MCF 10A (cell line): ENCODE results near the gene FOXN3. TPM values are rescaled to one million over a fixed set of nuclear protein-coding genes. Genes with fewer than 3 reads are reported as not detected.

ENCODE experiments used
- BruUV-seq: library from RNA; stranded (reverse); fragments of 400-500 nt; replicated peaks from 2 replicates; lab custom pipeline; 2021; lab: Mats Ljungman, UMichigan
- CTCF ChIA-PET: fragments of 300-600 bp; sonication (Branson Sonifier 250); formaldehyde crosslinking; extraction: SDS; loops from one replicate; lab custom pipeline; 2021; ENCODE audit warnings: antibody characterized with exemption, inconsistent platforms; lab: Yijun Ruan, JAX
- POLR2A ChIA-PET: fragments of 300-600, 350-650 bp; sonication (Branson Sonifier 250); formaldehyde crosslinking; extraction: SDS; loops from one replicate; lab custom pipeline; 2020; ENCODE audit warnings: antibody characterized with exemption, inconsistent platforms; lab: Yijun Ruan, JAX
- DNase-seq: peaks from one replicate; pipeline ENCODE4 v3.0.0-alpha.2; 2018; ENCODE audit not compliant: unreplicated experiment
- H3K27ac Mint-ChIP-seq: one replicate; pipeline ENCODE4 v1.8.0; 2022; ENCODE audit warnings: mild to moderate bottlenecking, low read depth, mixed read lengths; ENCODE audit not compliant: unreplicated experiment
- H3K27me3 Mint-ChIP-seq: one replicate; pipeline ENCODE4 v1.8.0; 2022; ENCODE audit warnings: mixed read lengths; ENCODE audit not compliant: insufficient read depth, unreplicated experiment
- H3K36me3 Mint-ChIP-seq: one replicate; pipeline ENCODE4 v1.8.0; 2022; ENCODE audit warnings: mild to moderate bottlenecking, moderate library complexity, mixed read lengths; ENCODE audit not compliant: insufficient read depth, unreplicated experiment
- H3K4me1 Mint-ChIP-seq: one replicate; pipeline ENCODE4 v1.8.0; 2022; ENCODE audit warnings: mixed read lengths; ENCODE audit not compliant: insufficient read depth, unreplicated experiment
- H3K4me3 Mint-ChIP-seq: one replicate; pipeline ENCODE4 v1.8.0; 2022; ENCODE audit warnings: mild to moderate bottlenecking, moderate library complexity, mixed read lengths; ENCODE audit not compliant: unreplicated experiment
- H3K9me3 Mint-ChIP-seq: one replicate; pipeline ENCODE4 v1.8.0; 2022; ENCODE audit warnings: mixed read lengths; ENCODE audit not compliant: unreplicated experiment
- intact Hi-C: fragments of 100-400 bp; cut with micrococcal nuclease; formaldehyde crosslinking; loops from 2 replicates; pipeline ENCODE4 v1.14.1; 2022
- total RNA-seq: library from RNA; stranded (reverse); gene quantifications from 2 replicates; pipeline ENCODE4 v1.2.3, GENCODE V29; 2022
- TF ChIP-seq, protein P1 (sequence below): fragments of 200-600 bp; IDR thresholded peaks from one replicate; pipeline ENCODE4 v1.8.0; 2022; ENCODE audit warnings: antibody characterized with exemption, mild to moderate bottlenecking; ENCODE audit not compliant: unreplicated experiment

FOXN3 gene
- total RNA-seq, 1 experiment from 2014 or later: 27.1 TPM

DNA sequence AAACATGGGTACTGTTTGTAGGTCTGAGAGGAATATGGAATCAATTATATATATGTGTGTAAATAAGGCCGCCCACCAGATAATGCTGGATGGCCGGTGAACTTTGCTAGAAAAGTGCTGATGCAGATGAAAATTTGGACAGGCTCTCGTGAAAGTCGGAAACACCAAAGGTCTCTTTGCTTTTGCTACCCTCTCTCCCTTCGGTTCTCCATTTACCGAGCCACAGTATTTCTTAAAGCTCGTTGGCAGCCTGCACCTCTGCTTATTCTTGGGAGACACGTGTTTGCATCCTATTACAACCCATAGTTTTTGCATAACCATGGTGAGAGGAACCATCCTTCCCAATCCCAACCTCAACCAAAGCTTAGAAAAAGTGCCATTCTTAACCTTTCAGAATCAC is 109.6 kb downstream of the FOXN3 start:
- Mint-ChIP-seq H3K4me1 (peaks cover 15% of the 10 kb centered on the region), H3K27me3 (no peaks in the 10 kb centered on the region), H3K36me3 (no peaks in the 10 kb centered on the region), H3K4me3 (no peak overlapping the region), H3K9me3 (no peaks in the 10 kb centered on the region), H3K27ac (no peak overlapping the region)
- POLR2A ChIA-PET: no interaction called here
- TF ChIP-seq, protein P1, sequence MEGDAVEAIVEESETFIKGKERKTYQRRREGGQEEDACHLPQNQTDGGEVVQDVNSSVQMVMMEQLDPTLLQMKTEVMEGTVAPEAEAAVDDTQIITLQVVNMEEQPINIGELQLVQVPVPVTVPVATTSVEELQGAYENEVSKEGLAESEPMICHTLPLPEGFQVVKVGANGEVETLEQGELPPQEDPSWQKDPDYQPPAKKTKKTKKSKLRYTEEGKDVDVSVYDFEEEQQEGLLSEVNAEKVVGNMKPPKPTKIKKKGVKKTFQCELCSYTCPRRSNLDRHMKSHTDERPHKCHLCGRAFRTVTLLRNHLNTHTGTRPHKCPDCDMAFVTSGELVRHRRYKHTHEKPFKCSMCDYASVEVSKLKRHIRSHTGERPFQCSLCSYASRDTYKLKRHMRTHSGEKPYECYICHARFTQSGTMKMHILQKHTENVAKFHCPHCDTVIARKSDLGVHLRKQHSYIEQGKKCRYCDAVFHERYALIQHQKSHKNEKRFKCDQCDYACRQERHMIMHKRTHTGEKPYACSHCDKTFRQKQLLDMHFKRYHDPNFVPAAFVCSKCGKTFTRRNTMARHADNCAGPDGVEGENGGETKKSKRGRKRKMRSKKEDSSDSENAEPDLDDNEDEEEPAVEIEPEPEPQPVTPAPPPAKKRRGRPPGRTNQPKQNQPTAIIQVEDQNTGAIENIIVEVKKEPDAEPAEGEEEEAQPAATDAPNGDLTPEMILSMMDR: no peak
- CTCF ChIA-PET: no interaction called here
- no TSS peak for BruUV-seq
- no peak for DNase-seq
- intact Hi-C loops: no loop called here

DNA sequence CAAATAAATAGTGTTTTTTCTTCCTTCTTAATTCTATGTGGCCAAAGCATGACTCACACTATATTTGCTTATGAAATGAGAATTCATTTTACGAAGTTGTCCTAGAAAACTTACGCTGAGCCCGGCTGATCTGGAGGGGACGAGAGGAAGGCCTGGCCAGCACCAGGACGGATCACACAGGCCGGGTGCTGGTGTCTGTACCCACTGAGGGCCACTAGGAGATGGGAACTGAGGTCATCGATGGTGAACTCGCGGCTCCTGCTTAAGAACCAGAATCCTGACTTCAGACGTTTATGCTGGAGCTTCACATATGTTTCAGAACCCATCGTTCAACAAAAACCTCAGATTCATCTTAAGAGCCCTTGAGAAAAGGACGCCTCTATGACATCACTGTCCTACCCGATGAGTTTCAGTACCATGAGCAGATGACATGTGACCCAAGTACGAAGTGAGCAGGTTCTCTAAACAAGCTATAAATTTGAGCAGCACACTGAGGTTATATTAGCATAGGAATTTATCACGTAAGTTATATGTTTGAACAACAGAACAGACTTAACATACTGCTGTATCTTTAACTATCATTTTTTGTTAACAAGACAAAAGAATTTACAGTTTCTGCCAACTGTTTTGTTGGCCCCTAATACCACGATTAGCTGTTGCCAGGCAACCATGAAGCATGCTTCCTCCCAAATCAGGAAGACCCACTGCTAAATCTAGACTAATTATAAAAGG is 111.9 kb downstream of the FOXN3 start:
- CTCF ChIA-PET: interaction anchor here (0.8 kb wide), 1 partner anchor 930 kb away, joined by 3 read pairs; no protein-coding TSS in a partner anchor
- TF ChIP-seq, protein P1: no peak
- Mint-ChIP-seq H3K9me3 (no peaks in the 10 kb centered on the region), H3K36me3 (no peaks in the 10 kb centered on the region), H3K4me3 (no peak overlapping the region), H3K4me1 (peaks cover 15% of the 10 kb centered on the region), H3K27me3 (no peaks in the 10 kb centered on the region), H3K27ac (no peak overlapping the region)
- peak; percentile 11 for DNase-seq
- POLR2A ChIA-PET: no interaction called here
- no TSS peak for BruUV-seq
- intact Hi-C loops: no loop called here

DNA sequence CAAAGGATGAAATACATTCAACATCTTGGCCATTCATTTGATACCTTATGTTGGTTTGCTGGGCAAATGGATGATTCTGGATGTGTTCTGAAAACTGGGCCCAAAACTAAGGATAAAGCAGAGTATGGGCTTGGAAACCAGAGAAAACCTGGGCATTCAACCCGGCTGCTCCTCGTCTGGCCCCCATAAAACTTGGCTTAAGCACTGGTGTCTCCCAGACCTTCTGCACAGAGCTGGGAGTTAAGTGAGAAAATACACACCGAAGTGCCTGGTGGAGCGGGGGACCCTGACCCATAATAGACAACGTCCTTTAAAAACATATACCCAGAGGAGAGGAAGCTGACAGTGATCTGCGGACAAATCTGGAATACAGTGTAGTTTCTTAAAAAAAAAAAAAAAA is 112.5 kb downstream of the FOXN3 start:
- ChIA-PET POLR2A (no interaction called here), CTCF (interaction anchor here (0.8 kb wide), 1 partner anchor 931 kb away, joined by 3 read pairs; no protein-coding TSS in a partner anchor)
- Mint-ChIP-seq H3K4me1 (peaks cover 15% of the 10 kb centered on the region), H3K4me3 (no peak overlapping the region), H3K27me3 (no peaks in the 10 kb centered on the region), H3K36me3 (peaks cover 4% of the 10 kb centered on the region), H3K27ac (no peak overlapping the region), H3K9me3 (no peaks in the 10 kb centered on the region)
- TF ChIP-seq, protein P1: no peak
- intact Hi-C loops: no loop called here
- no TSS peak for BruUV-seq
- no peak for DNase-seq

DNA sequence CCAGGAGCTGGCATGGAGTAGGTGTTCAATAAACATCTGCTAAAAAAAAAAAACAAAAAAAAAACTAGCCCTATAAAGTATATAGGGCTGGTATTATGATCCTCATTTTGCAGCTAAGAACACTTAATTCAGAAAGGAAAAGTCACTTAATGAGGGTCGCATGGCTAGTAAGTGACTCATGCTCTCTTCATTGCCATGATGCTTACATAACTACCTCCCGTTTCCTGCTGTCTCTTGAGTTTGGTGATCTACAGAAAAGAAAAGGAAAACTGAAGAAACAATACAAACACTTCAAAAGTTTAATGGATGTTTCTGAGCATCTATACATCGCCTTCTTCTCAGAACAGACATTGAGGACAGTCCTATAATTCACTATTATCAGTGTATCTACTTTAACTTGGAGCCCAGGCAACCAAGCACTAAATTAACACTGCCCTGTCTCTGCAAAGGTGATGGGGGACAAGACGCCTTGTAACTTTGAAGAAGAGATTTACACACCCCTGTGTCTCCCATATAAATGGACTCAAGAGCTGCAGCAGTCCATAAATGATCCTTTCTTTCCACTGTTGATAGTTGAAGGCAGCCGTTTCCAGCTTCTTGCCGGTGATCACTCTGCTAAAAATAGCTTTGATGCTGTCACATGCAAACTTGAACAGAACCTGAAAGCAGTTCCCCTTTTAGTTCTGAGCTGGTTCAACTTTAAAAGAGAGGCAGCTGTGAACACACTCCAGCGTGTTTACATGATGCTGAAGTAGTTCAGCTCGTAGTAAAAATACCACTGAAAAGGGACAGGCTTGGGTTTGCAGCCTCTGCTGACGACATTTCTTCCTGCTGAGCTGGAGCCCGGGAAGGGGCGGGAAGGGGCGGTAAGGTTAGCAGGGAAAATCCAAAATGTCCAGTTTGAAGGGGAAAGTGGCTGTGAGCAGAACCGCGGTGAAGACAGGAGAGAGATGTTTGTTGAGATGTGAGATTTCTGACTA is 113.3 kb downstream of the FOXN3 start:
- H3K27me3 Mint-ChIP-seq: no peaks in the 10 kb centered on the region
- peak; percentile 43 for DNase-seq
- ChIA-PET CTCF (interaction anchor here (0.6 kb wide), 1 partner anchor 34 kb away, joined by 3 read pairs; no protein-coding TSS in a partner anchor), POLR2A (no interaction called here)
- H3K36me3 Mint-ChIP-seq: peaks cover 6% of the 10 kb centered on the region
- TF ChIP-seq, protein P1: no peak
- H3K4me1 Mint-ChIP-seq: peaks cover 15% of the 10 kb centered on the region
- intact Hi-C loops: no loop called here
- no TSS peak for BruUV-seq
- H3K4me3 Mint-ChIP-seq: no peak overlapping the region
- H3K27ac Mint-ChIP-seq: no peak overlapping the region
- H3K9me3 Mint-ChIP-seq: no peaks in the 10 kb centered on the region
